HepG2 (cell line): Measurements from ENCODE around the gene FRMD4B. TPM values are rescaled to one million over a fixed set of nuclear protein-coding genes. Genes with fewer than 3 reads are reported as not detected.

Experiments used
- ATAC-seq: fragments of 200-7000 bp; cut with Tn5 transposase; 3 replicates; pipeline ENCODE4 v1.9.1; 2020; ENCODE audit warnings: mild to moderate bottlenecking, moderate library complexity
- BruUV-seq: library from RNA; stranded (reverse); fragments of 400-500 nt; replicated peaks from 2 replicates; lab custom pipeline; 2021; lab: Mats Ljungman, UMichigan
- CTCF ChIA-PET: fragments of 300-600 bp; formaldehyde crosslinking; extraction: SDS; loops from one replicate; lab custom pipeline; 2021; ENCODE audit warnings: low total read pairs, inconsistent platforms, low intra/inter-chr PET ratio; lab: Yijun Ruan, JAX
- POLR2A ChIA-PET: fragments of 350-600 bp; sonication (Branson Sonifier 250); formaldehyde crosslinking; loops from one replicate; lab custom pipeline; 2020; ENCODE audit warnings: antibody characterized with exemption, inconsistent platforms; lab: Yijun Ruan, JAX
- DNase-seq: peaks from one replicate; pipeline ENCODE4 v3.0.0-alpha.2; 2015; ENCODE audit warnings: low spot score
- FAIRE-seq: peaks from 3 replicates; lab custom pipeline; 2011; peaks lifted over from hg19 to GRCh38; lab: Jason Lieb, UNC
- H2AFZ ChIP-seq: one replicate; pipeline ENCODE4 v1.6.1; 2011; ENCODE audit warnings: low read length, inconsistent platforms
- H3K27ac ChIP-seq: fragments of 300-600 bp; 3 replicates; pipeline ENCODE4 v1.8.0; 2011; ENCODE audit warnings: mixed run types, mild to moderate bottlenecking, mixed read lengths, low read length, inconsistent platforms; ENCODE audit not compliant: insufficient read depth; ENCODE audit errors: extremely low read length
- H3K27me3 ChIP-seq, 2 experiments: fragments of 200-600 bp in 1 of 2; 2 replicates in 1 of 2; 3 replicates in 1 of 2; pipeline versions ENCODE4 v1.6.0 to v1.8.0; 2011; ENCODE audit warnings: low read length in 2 of 2, mild to moderate bottlenecking in 2 of 2, moderate library complexity in 2 of 2, inconsistent platforms in 1 of 2; ENCODE audit not compliant: insufficient read depth in 2 of 2, control insufficient read depth in 1 of 2
- H3K36me3 ChIP-seq, 2 experiments: fragments of 200-600 bp in 1 of 2; replicated peaks in 1 of 2; 2 replicates in 1 of 2; 3 replicates in 1 of 2; pipeline versions ENCODE4 v1.5.1 to v1.8.0; 2011; ENCODE audit warnings: low read length in 2 of 2, inconsistent platforms in 1 of 2; ENCODE audit not compliant: insufficient read depth in 2 of 2, control insufficient read depth in 1 of 2
- H3K4me1 ChIP-seq: 2 replicates; pipeline ENCODE4 v1.5.1; 2012; ENCODE audit warnings: low read length, inconsistent platforms; ENCODE audit not compliant: insufficient read depth
- H3K4me2 ChIP-seq: 2 replicates; pipeline ENCODE4 v1.6.0; 2011; ENCODE audit warnings: low read depth, low read length, inconsistent platforms
- H3K4me3 ChIP-seq, 3 experiments: fragments of 200-600 bp in 1 of 3; sonication (generic), shearing (Covaris generic) in 1 of 3; replicated peaks in 1 of 3; 2 replicates each; pipeline ENCODE4 v1.5.1; 2011 to 2016; ENCODE audit warnings: low read length in 3 of 3, inconsistent platforms in 2 of 3, low read depth in 2 of 3, mild to moderate bottlenecking in 2 of 3, control low read depth in 1 of 3, mixed read lengths in 1 of 3; ENCODE audit not compliant: insufficient read depth in 1 of 3
- H3K79me2 ChIP-seq: one replicate; pipeline ENCODE4 v1.6.1; 2011; ENCODE audit warnings: low read length, inconsistent platforms; ENCODE audit not compliant: insufficient read depth
- H3K9ac ChIP-seq: 2 replicates; pipeline ENCODE4 v1.6.0; 2011; ENCODE audit warnings: mild to moderate bottlenecking, low read depth, low read length, inconsistent platforms; ENCODE audit not compliant: insufficient read depth
- H3K9me3 ChIP-seq: 2 replicates; pipeline ENCODE4 v1.5.1; 2012; ENCODE audit warnings: mild to moderate bottlenecking, low read length
- H4K20me1 ChIP-seq: 2 replicates; pipeline ENCODE4 v1.6.0; 2011; ENCODE audit warnings: inconsistent platforms, mild to moderate bottlenecking, low read length, moderate library complexity; ENCODE audit not compliant: insufficient read depth
- GATAD1 ChIP-seq: IDR thresholded peaks from 2 replicates; pipeline ENCODE4 v1.6.1; 2016; ENCODE audit warnings: missing genetic modification reagents, missing compliant biosample characterization
- GMEB2 ChIP-seq: IDR thresholded peaks from 2 replicates; pipeline ENCODE4 v1.6.1; 2016; ENCODE audit warnings: missing biosample characterization, missing genetic modification reagents, low read depth
- HNRNPH1 ChIP-seq: fragments of 200-400 bp; formaldehyde crosslinking; optimal IDR thresholded peaks from 2 replicates; pipeline ENCODE3; 2017; ENCODE audit warnings: mild to moderate bottlenecking, low read depth, low read length
- KDM6A ChIP-seq: IDR thresholded peaks from 2 replicates; pipeline ENCODE4 v1.6.1; 2016; ENCODE audit warnings: low read depth
- KLF9 ChIP-seq: IDR thresholded peaks from 2 replicates; pipeline ENCODE4 v1.6.1; 2016; ENCODE audit warnings: low read depth
- PITX1 ChIP-seq: sonication (generic); formaldehyde crosslinking; IDR thresholded peaks from 2 replicates; pipeline ENCODE4 v1.5.1; 2020; ENCODE audit warnings: mild to moderate bottlenecking, missing genetic modification reagents
- XBP1 ChIP-seq: sonication (generic); formaldehyde crosslinking; IDR thresholded peaks from 2 replicates; pipeline ENCODE4 v1.5.0; 2020; ENCODE audit warnings: missing genetic modification reagents
- ZFP91 ChIP-seq: sonication (generic); formaldehyde crosslinking; IDR thresholded peaks from 2 replicates; pipeline ENCODE4 v1.9.0; 2022; ENCODE audit warnings: missing genetic modification reagents, mild to moderate bottlenecking, borderline replicate concordance
- ZSCAN25 ChIP-seq: sonication (generic); formaldehyde crosslinking; IDR thresholded peaks from 2 replicates; pipeline ENCODE4 v1.8.0; 2022; ENCODE audit warnings: mild to moderate bottlenecking, missing genetic modification reagents
- WGBS: methylation state at CpG from one replicate; pipeline ENCODE4 v1.1.6; 2017; ENCODE audit warnings: low lambda C conversion rate; 5-methylcytosine and 5-hydroxymethylcytosine counted together
- in situ Hi-C: cut with HindIII; loops from 2 replicates; pipeline ENCODE4 v1.10.0; 2017; ENCODE audit warnings: low pct_unique_long_range_greater_than_20kb; ENCODE audit not compliant: extremely low pct_ligation_motif_present
- intact Hi-C: fragments of 100-400 bp; cut with micrococcal nuclease; formaldehyde crosslinking; loops from one replicate; pipeline ENCODE4 v1.10.0; 2022; ENCODE audit not compliant: unreplicated experiment
- polyA plus RNA-seq, 8 experiments: library from polyadenylated mRNA; depleted of rRNA in 3 of 8; stranded (reverse) in 7 of 8; unstranded in 1 of 8; fragments of >200 nt; fragmentation: Illumina TruSeq in 4 of 8; extraction: Trizol in 4 of 8; gene quantifications; 2 replicates each; pipeline versions ENCODE4 v1.2.1 to v1.2.3, GENCODE V29; 2011 to 2016; ENCODE audit warnings: low read depth in 4 of 8, missing spikeins in 1 of 8, mixed read lengths in 1 of 8; ENCODE audit not compliant: insufficient read depth in 1 of 8
- total RNA-seq, 5 experiments: library from RNA; depleted of rRNA; stranded (reverse); fragments of >200 nt; fragmentation: Illumina TruSeq; extraction: Trizol; gene quantifications; 2 replicates each; pipeline ENCODE4 v1.2.3, GENCODE V29; 2016; ENCODE audit warnings: low read depth in 1 of 5
- TF ChIP-seq, protein P1 (sequence below), 2 experiments: sonication (generic) in 1 of 2; formaldehyde crosslinking in 1 of 2; IDR thresholded peaks; 2 replicates each; pipeline versions ENCODE4 v1.5.1 to v1.6.1; 2011 to 2020; ENCODE audit warnings: borderline replicate concordance in 1 of 2, low read depth in 1 of 2, low read length in 1 of 2, mild to moderate bottlenecking in 1 of 2, missing genetic modification reagents in 1 of 2, moderate library complexity in 1 of 2

Gene FRMD4B
- total and polyA plus RNA-seq, 2 of the 13 experiments (the other 11 are each of a cell fraction or from before 2014, with no cell fraction given), result 3.0 to 3.3 TPM

GRCh38 chr3:69386556-69387385 lies 883 bp upstream of the FRMD4B start:
- DNase-seq (no peak), ATAC-seq (peak; percentile 18; the same call in 2 of the 3 replicates), FAIRE-seq (no peak)
- Histone ChIP-seq H3K27ac (no peak overlapping the region), H3K9ac (no peak overlapping the region), H3K36me3 (no peaks in the 10 kb centered on the region), H3K4me3 (no peak overlapping the region), H4K20me1 (no peaks in the 10 kb centered on the region), H2AFZ (no peak overlapping the region), H3K79me2 (no peaks in the 10 kb centered on the region), H3K9me3 (no peaks in the 10 kb centered on the region), H3K4me2 (no peak overlapping the region), H3K27me3 (peaks cover 4 to 30% of the 10 kb centered on the region in 2 experiments), H3K4me1 (peaks cover 8% of the 10 kb centered on the region; the same call in 1 of the 2 replicates)
- no TSS peak for BruUV-seq
- ChIA-PET POLR2A (no interaction called here), CTCF (interaction anchor here (1.1 kb wide), 1 partner anchor 226 kb away, joined by 3 read pairs; no protein-coding TSS in a partner anchor)
- intact Hi-C loops, result no loop called here
- WGBS, result 9% methylated on average over 8 of the region's 8 CpGs
- no peak for TF ChIP-seq HNRNPH1
- in situ Hi-C loops, result no loop called here

GRCh38 chr3:69385123-69385722 lies 665 bp downstream of the FRMD4B start:
- ChIA-PET CTCF (interaction anchor here (1.1 kb wide), 1 partner anchor 224 kb away, joined by 3 read pairs; no protein-coding TSS in a partner anchor), POLR2A (no interaction called here)
- H3K27ac ChIP-seq, result no peak overlapping the region
- no peak overlapping the region for H3K4me2 ChIP-seq
- BruUV-seq, result no TSS peak
- DNase-seq, result no peak
- H3K9me3 ChIP-seq, result no peaks in the 10 kb centered on the region
- peaks cover 4 to 28% of the 10 kb centered on the region in 2 experiments for H3K27me3 ChIP-seq
- no peak overlapping the region for H3K9ac ChIP-seq
- no peaks in the 10 kb centered on the region for H3K79me2 ChIP-seq
- no peaks in the 10 kb centered on the region for H3K36me3 ChIP-seq
- 12% methylated on average over 8 of the region's 11 CpGs for WGBS
- ATAC-seq, result no peak; the same call in 2 of the 3 replicates
- no peak for FAIRE-seq
- no peak overlapping the region for H2AFZ ChIP-seq
- in situ Hi-C loops, result no loop called here
- intact Hi-C loops, result no loop called here
- H3K4me1 ChIP-seq, result peaks cover 8% of the 10 kb centered on the region; the same call in 1 of the 2 replicates
- H3K4me3 ChIP-seq, result peak overlapping the region in 1 of 3 experiments; percentile 58; a peak in 1 of 6 replicates
- H4K20me1 ChIP-seq, result no peaks in the 10 kb centered on the region
- TF ChIP-seq ZFP91 (no peak), XBP1 (CRISPR knock-in tag) (no peak), ZSCAN25 (CRISPR knock-in tag) (no peak), PITX1 (CRISPR knock-in tag) (no peak), KLF9 (no peak), KDM6A (CRISPR knock-in tag) (no peak), GATAD1 (CRISPR knock-in tag) (no peak), GMEB2 (CRISPR knock-in tag) (no peak)
- TF ChIP-seq, protein P1, sequence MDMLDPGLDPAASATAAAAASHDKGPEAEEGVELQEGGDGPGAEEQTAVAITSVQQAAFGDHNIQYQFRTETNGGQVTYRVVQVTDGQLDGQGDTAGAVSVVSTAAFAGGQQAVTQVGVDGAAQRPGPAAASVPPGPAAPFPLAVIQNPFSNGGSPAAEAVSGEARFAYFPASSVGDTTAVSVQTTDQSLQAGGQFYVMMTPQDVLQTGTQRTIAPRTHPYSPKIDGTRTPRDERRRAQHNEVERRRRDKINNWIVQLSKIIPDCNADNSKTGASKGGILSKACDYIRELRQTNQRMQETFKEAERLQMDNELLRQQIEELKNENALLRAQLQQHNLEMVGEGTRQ (IDR thresholded peaks at IDR 0.05; ENCODE audit: low read depth, low read length), result no peak
- TF ChIP-seq, protein P1 (CRISPR knock-in tag; IDR thresholded peaks at IDR 0.05; ENCODE audit: borderline replicate concordance), result no peak
